GM18502 (cell line): ENCODE data around the gene ERICH4.
"Not testable (repeated sequence)": the region's sequence is repeated elsewhere in the genome, so short reads cannot be mapped to it uniquely, and the experiment has no call there.

Source experiments
- ATAC-seq: cut with Tn5 transposase; IDR thresholded peaks from one replicate; pipeline ENCODE4 v1.9.1; 2021; ENCODE audit warnings: mild to moderate bottlenecking; ENCODE audit not compliant: unreplicated experiment, poor library complexity

ERICH4 gene

GRCh38 chr19:41442473-41443355, at the start of gene ERICH4:
Gene ERICH4 (plus strand): TSS chr19:41443156. CDS start chr19:41443170, 14 bp downstream.
- no peak for ATAC-seq

- ATAC-seq, result no peak
Observed at GRCh38 chr19:41395355-41395754, 47.6 kb upstream of the ERICH4 start.

GRCh38 chr19:41397086-41398049, 45.6 kb upstream of the ERICH4 start, which contains the start of the genes BCKDHA and EXOSC5:
Gene BCKDHA (plus strand): TSS chr19:41397818. CDS start chr19:41397828, 10 bp downstream.
Gene EXOSC5 (minus strand): TSS chr19:41397359. CDS start chr19:41397328, 31 bp downstream.
- peak; percentile 90 for ATAC-seq

GRCh38 chr19:41398050-41398418, 44.9 kb upstream of the ERICH4 start:
- no peak for ATAC-seq

- ATAC-seq, result no peak
Observed at GRCh38 chr19:41398598-41398997, 44.4 kb upstream of the ERICH4 start.

- no peak for ATAC-seq
Observed at GRCh38 chr19:41399091-41399490, 43.9 kb upstream of the ERICH4 start.

- no peak for ATAC-seq
Observed at GRCh38 chr19:41399525-41399924, 43.4 kb upstream of the ERICH4 start.

GRCh38 chr19:41401483-41401882, 41.5 kb upstream of the ERICH4 start:
- no peak for ATAC-seq

GRCh38 chr19:41402010-41402409, 40.9 kb upstream of the ERICH4 start:
- no peak for ATAC-seq

- ATAC-seq, result no peak
Observed at GRCh38 chr19:41403181-41403970, 39.6 kb upstream of the ERICH4 start.

- ATAC-seq, result no peak
Observed at GRCh38 chr19:41405776-41406175, 37.2 kb upstream of the ERICH4 start.

GRCh38 chr19:41407271-41407670, 35.7 kb upstream of the ERICH4 start:
- ATAC-seq, result no peak

GRCh38 chr19:41408256-41408655, 34.7 kb upstream of the ERICH4 start:
- ATAC-seq, result no peak

GRCh38 chr19:41408846-41409245, 34.1 kb upstream of the ERICH4 start:
- not testable (repeated sequence) for ATAC-seq

- ATAC-seq, result no peak
Observed at GRCh38 chr19:41409288-41409687, 33.7 kb upstream of the ERICH4 start.

- ATAC-seq, result no peak
Observed at GRCh38 chr19:41410336-41411054, 32.5 kb upstream of the ERICH4 start.

- no peak for ATAC-seq
Observed at GRCh38 chr19:41411100-41411967, 31.6 kb upstream of the ERICH4 start.

- no peak for ATAC-seq
Observed at GRCh38 chr19:41411968-41412265, 31.0 kb upstream of the ERICH4 start.

GRCh38 chr19:41412953-41413352, 30.0 kb upstream of the ERICH4 start:
- ATAC-seq, result no peak
